HG03280 (cell line): ENCODE data around the gene PTGR2.
"Not testable (repeated sequence)": the region's sequence is repeated elsewhere in the genome, so short reads cannot be mapped to it uniquely, and the experiment has no call there.

Source experiments
- ATAC-seq: cut with Tn5 transposase; IDR thresholded peaks from one replicate; pipeline ENCODE4 v1.9.1; 2021; ENCODE audit warnings: mild to moderate bottlenecking, moderate library complexity; ENCODE audit not compliant: unreplicated experiment

The PTGR2 gene

DNA sequence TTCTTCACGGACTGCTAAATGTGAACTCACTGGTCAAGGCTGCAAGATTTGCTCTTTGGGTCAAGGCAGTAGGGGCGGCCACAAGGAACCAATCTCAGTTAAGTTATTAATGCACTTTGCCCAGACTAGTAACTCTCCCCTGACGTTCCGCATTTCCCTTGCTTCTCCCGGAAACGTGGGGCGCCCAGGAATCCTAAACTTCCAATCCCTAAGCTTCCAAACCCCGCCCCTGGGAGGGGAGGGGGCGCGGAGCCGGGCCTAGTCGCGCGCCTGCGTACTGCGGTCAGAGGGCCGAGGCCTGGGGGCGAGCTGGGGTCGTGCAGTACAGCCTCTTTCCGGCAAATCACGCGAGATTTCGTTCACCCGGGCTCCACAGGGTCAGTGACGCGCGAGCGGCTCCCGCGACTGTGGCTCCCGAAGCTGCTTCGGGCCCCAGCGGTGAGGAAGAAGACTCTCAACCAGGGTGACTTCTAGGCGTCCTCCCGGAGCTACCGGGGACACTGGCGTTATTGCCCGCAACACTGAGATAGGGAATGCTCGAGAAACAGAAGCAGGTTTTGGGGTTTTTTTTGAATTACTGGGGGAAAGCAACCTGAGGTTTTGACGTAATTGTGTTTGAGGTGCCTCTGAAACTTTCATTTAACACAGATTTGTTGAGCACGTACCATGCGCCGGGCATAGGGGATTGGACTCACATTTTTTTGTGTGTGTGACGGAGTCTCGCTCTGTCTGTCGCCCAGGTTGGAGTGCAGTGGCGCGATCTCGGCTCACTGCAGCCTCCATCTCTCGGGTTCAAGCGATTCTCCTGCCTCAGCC is at the start of gene PTGR2:
PTGR2 (plus strand) TSS at position 265 of the 816 bp plus-strand sequence. CDS start 7,032 bp downstream, outside the sequence.
- ATAC-seq: peak; percentile 84

DNA sequence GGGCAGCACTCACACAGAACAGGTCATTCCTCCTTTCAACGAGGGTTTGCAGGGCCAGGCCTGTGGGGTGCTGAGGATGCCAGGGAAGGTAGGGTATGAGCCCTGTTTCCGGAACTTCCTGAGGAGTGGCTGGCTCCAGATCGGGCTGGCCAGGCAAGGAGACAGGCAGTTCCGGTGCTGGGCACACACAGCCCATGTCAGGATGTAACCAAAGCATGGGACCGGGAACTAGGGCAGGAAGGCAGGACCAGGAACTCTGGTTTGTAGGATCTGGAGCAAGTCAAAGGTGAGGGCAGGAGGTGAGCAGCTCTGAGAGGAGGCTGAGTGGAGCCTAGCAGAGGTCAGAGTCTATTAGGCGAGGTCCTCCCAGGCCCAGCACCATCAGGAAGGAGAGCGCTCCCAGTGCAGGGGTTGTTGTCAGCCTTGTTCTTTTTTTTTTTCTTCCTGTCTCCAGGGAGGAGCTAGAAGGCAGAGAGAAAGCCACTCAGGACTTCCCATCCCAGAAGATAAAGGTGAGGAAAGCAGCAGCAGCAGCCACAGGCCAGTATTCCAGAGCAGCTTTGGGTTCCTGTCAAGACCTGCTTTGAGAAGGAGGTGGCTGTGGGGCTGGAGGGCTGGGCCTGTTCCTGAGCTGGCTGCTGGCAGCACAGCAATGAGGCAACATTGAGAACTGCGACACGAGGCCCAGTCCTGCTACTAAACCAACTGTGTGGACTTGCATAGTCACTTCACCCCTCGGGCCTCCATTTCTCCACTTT is 49.0 kb upstream of the PTGR2 start:
- no peak for ATAC-seq

DNA sequence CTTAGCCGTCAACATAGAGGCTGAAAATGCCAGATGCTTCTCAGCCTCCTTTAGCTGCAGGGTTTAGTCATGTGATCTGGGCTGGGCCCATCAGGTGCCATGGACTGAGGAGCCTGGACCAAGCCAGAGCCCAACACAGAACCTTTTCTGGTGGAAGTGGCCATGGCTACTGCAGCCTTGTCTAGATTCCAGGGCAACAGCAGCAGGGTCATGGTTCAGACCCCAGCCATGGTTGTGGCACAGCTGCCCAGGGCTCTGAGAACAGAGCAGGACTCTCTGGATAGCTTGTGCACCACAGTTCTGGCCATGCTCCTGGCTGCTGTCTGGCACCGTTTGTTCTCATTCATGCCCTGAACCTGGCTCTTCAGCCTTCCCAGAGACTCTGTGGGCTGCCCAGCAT is 47.0 kb upstream of the PTGR2 start:
- ATAC-seq: no peak

DNA sequence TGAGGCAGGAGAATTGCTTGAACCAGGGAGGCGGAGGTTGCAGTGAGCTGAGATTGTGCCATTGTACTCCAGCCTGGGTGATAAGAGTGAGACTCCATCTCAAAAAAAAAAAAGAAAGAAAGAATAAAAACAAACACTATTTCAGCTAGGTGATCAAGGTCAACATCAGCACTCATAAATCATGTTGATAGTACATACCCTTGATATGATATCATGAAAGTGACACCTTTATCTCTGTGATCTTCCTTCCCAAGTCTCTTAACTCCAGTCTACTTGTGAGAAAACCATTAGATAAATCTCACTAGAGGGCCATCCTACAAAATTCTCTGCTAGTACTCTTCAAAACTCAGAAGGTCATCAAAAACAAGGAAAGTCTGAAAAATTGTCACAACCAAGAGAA is 44.2 kb upstream of the PTGR2 start:
- ATAC-seq: no peak

DNA sequence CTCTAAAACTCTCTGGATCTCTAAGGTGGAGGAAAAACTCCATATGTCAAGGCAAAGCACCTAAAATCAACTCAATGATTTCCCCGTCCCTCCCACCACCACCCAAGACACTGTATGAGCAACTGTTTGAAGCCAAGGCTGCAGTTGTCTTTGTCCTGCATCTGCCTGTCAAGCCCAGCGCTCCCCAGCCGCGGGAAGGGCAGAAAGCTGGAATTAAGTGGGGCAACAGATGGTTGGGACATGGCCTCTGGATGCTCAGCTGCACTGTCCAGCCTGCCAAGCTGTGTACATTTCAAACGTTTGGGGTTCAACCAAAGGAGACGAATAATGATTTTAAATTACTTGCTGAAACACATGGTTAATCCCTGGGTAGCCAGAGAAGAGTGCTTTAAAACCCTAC is 42.2 kb upstream of the PTGR2 start:
- ATAC-seq: no peak

DNA sequence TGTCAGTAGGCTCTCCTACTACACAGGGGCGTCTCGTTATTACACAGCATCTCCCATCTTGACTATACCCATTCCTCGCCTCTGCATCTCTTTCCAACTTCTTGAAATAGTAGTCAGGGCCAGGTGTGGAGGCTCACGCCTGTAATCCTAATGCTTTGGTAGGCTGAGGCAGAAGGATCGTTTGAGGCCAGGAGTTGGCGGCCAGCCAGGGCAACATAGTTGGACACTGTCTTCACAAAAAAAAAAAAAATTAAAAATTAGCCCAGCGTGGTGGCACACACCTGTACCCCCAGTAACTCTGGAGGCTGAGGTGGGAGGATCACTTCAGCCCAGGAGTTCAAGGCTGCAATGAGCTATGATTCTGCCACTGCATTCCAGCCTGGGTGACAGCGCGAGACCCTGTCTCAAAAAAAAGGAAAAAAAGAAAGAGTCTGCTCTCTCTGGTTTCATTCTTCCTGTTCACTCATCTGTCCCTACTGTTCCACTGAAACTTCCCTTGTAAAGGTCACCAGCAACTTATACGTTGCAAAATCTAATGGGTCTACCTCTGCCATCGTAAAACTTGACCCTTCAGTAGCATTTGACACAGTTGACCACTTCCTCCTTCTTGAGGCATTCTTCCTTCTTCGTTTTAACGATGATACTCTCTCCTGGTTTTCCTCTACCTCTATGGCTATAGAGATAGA is 41.0 kb upstream of the PTGR2 start:
- no peak for ATAC-seq

DNA sequence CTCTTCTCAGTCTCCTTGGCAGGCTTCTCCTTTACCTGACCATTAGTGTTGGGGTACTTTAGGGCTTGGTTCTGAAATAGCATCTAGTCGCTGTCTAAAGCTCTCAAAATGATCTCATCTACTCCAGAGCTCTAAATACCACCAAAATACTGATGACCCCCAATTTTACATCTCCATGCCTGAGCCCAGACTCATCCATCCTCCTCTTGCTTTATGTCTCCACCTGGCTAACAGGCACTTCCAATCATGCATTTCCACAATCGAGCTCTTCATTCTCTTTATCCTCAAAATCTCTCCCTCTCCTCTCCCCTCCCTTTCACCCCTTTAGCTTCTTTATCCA is 40.5 kb upstream of the PTGR2 start:
- ATAC-seq: no peak

DNA sequence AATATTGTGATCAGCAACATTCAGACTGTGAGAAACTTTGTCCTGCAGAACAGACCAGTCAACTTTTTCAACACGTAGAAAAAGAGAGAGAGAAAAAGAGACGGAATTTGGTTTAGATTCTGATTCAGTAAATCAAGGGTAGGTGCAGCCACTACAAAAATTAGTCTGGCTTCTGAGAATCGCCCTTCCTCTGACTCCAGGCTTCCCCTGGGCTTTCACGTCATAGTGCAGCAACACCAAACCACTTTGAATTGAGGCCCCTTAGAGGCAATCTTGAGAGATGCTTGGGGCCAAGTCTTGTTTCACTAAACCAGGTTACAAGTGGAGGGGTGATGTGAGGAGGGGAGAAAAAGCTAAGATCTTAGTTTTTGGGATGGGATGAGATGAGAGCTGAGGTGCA is 37.5 kb upstream of the PTGR2 start:
- ATAC-seq: no peak

DNA sequence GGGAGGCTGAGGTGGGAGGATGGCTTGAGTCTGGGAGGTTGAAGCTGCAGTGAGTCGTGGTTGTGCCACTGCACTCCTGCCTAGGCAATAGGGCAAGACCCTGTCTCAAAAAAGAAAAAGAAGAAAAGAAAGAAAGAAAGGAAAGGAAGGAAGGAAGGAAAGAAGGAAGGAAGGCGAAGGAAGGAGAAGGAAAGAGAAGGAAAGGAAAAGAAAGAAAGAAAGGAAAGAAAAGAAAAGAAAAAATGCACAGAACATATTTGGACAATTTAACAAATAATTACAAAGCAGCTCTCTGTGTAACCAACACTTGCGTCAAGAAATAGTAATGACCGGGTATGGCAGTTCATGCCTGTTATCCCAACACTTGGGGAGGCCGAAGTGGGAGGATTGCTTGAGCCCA is 35.8 kb upstream of the PTGR2 start:
- ATAC-seq: no peak

DNA sequence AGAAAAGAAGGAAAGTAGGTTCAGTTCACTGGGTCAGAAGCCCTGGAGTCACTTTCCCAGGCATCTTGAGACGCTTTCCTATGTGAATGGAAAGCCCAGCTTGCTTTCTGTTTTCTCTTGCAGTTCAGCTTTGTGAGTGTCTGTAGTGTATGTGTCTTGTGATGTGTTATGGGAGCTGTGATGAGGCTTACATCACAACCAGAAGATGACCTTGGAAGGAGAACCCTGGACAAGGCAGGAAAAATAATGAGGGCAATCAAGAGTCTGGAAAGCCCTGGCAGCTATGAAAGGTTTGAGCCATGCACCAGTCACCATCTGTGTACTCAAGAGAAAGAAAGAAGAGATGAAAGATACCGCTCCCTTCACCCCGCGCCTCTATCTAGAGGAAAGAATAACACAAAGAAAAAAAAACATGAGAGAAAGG is 35.2 kb upstream of the PTGR2 start:
- no peak for ATAC-seq

DNA sequence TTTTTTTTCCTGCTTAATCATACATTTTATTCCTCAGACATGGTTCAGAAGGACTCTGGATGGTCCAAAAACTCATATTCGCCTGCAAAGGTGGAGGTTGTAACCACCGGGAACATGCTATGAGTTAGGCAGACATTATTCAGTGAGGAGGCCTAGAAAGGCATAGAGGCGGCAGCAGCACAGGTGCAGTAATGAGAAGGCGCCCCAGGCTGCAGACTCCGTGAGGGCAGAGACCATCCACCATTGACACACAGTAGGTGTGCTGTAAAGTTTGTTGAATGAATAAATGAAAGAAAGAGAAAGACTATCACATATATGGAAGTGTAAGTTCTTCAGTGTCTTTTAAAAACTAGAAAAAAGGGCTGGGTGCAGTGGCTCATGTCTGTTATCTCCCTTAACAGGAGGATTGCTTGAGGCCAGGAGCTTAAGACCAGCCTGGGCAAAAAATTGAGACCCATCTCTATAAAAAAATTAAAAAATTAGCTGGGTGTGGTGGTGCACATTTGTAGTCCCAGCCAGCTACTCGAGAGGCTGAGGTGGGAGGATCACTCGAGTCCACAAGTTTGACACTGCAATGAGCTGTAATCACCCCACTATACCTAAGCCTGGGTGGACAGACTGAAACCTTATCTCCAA is 34.5 kb upstream of the PTGR2 start:
- ATAC-seq: no peak

DNA sequence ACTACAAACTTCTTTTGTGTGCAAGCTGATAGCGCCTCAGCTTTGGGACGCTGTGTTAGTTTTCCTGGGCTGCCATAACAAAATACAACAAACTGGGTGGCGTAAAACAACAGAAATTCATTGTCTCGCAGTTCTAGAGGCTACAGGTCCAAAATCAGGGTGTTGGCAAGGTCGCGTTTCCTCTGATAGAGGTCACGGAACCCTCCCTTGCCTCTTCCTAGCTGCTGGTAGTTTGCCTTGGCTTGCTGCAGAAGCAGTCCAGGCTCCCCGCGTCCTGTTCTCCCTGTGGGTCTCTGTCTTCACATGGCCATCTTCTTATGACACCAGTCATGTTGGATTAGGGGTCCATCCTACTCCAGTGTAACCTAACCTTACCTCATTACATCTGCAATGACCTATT is 32.8 kb upstream of the PTGR2 start:
- no peak for ATAC-seq

DNA sequence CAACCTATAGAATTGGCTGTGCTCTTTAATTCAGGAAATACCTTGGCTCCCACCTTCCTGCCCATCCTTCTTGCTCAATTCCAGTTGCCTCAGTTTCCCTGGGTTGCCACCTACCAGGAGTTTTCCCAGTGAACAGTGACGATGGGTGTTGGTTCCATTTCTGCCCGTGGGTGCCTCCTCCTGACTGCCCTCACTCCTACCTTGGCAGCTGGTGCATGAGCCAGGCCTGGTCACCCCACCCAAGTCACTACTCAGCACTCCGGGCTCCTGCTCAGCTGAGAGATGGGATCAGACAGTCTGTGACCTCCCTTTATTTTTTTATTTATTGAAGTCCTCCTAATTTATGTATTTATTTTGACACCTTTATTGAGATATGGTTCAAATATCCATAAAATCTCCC is 31.0 kb upstream of the PTGR2 start:
- ATAC-seq: no peak

DNA sequence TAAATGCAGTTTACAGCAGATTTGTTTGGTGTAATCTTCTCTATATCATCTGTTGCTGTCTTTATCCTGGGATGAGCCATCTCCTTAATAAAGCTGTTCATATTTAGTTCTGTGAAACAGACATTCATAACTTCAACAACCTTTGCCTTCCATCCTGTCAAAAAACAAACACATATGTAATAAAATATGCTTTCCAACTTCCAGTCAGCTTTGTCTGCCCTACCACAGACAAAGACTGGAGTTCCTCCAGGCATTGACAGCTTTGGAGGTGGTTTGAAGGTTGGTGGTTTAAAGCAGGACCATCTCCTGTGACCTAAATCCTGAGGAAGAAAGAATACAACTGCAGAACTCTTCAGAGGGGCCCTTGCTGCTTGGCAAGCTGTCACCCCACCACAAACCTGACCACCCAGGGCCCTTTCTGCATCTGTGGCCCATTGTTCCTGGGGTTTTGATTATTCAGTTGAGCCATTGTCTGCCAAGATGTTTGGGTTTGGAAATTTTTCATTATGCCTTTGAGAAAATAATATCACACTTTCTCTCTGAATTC is 28.2 kb upstream of the PTGR2 start:
- ATAC-seq: no peak

DNA sequence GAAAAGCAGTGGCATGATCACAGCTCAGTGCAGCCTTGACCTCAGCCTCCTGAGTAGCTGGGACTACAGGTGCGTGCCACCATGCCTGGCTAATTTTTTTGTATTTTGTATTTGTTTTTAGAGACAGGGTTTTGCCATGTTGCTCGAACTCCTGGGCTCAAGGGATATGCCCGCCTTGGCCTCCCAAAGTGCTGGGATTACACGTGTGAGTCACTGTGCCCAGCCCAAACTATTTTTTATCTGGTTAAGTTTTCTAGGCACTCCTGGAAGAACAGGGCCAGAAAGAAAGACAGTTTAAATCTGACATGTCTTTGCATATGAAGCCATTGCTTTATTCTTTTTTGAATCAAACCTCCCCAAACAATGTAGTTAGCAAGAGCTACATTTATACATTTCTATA is 27.5 kb upstream of the PTGR2 start:
- no peak for ATAC-seq

DNA sequence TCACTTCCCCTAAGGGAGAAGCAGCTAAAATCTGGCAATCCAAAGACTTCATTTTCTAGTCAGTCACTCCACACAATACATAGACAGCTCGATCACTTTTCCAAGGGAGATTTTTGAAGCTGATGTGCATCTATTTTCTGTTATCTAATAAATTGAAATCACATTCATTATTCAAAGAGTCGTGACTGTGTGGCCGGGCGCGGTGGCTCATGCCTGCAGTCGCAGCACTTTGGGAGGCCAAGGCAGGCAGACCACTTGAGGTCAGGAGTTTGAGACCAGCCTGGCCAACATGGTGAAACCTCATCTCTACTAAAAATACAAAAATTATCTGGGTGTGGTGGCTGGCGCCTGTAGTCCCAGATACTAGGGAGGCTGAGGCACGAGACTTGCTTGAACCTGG is 27.1 kb upstream of the PTGR2 start:
- ATAC-seq: no peak

DNA sequence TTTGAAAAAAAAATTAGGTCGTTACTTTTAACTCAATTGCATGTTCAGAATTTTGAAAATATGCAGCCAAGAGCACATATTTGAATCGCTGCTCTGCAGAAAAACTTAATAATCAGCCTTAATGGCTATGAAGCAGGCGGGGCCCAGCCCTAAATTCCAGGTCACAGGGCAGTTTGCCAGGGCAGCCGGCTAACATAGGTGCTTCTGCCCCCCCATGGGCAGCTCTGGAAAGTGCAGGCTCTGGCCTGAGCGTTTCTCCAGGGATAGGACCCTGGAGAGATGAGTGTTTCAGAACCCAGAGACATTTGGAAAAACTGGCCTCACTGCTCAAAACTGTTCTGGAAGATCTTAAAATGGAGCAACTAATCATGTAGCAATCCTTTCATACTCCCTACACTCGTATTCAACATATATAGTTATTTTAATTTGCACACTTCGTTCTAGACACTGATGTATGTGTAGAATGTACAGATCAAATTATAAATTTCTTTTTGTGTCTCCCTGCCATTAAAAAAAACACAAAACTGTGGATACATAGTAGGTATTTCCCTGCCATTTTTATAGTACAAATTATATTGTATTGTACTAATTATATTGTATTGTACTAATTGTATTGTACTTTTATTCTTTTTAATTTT is 26.0 kb upstream of the PTGR2 start:
- no peak for ATAC-seq

DNA sequence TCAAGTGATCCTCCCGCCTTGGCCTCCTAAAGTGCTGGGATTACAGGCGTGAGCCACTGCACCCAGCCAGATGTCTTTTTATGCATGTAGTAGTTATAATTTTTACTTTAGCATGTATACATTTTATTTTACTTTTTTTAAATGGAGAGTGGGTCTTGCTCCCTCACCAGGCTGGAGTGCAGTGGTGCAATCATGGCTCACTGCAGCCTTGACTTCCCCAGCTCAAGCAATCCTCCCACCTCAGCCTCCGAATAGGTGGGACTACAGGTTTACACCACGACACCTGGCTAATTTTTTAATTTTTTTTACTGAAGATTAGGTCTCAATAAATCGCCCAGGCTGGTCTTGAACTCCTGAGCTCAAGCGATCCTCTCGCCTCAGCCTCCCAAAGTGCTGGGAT is 24.4 kb upstream of the PTGR2 start:
- not testable (repeated sequence) for ATAC-seq

DNA sequence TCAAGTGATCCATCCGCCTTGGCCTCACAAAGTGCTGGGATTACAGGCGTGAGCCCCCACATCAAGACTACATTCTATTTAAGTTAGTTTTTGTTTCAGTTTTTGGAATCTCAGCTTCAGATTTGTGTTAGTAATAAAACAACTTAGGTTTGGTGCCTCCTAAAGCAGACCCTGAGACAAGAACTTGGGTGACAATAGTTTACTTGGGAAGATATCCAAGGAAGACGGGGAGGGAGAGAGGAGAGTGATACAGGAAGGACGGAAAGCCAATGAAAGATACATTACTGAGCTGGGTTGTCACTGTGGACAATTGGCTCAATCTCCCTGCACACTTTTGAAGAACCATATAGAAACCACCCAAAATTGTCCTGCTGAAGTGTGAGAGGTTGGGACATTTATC is 22.6 kb upstream of the PTGR2 start:
- ATAC-seq: no peak

DNA sequence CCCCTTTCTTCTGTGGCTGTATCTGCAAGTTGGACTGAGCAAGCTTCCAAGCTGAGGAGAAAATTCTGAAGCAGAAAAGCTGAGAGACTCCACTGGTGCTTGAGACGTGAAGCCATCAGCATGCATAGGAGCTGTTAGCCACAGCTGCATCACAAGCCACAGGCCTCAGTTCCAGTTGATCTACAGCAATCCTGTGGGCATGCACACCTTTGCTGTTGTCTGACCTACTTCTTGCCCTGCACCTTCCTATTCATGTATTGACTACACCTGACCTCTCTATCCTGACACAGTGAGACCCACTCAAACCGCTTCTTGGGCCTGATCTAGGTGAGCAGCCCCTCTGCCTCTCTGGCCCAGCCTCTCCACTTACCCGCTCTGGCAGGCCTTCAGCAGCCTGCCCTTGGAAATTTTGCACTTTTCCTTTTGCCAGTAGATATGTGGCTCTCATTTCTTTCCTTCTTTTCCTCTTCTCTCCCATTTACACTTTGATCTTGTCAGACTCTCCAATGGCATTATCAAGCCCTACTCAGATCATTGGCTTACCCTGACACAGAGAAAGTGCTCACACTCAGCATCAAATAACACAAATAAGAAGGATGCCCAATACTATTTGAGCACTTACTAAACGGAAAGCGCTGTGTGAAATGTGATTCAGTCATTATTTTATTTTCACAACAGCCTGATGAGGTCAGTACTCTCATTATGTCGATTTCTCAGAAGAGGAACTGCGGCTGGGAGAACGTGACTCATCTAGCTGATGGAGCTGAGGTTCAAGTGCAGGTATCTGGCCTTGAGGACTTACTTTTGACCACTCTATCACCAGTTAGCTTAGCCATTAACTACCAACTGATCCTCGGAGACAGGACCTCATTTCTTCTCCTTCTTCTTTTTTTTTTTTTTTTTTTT is 21.9 kb upstream of the PTGR2 start:
- peak; percentile 61 for ATAC-seq
